ENCODE measurements around the gene ASTN2. TPM values are rescaled to one million over a fixed set of nuclear protein-coding genes. Genes with fewer than 3 reads are reported as not detected.

The ASTN2 gene
- total RNA-seq, 1 experiment from 2014 or later = 25.2 TPM

DNA sequence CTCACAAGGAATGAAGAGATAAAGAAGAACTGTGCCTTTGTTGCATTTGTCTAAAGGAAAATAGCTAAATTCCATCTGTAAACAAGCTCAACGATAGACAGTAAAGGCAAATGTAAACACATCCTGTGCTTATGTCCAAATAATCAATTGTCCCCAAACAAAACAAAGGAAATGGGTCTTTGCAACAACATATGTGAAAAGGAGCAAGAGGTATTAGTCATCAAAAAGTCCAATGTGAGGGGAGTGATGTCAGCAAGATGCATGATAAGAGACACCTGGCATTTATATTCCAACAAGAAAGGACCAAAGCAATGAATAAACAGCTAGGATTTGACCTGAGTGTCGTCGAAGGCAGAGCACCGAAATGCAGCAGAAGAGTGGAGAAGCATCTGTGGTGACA, 209.1 kb downstream of the ASTN2 start:
- DNase-seq (ENCODE audit: low spot score) = no peak
- in situ Hi-C loops (cut with HindIII; ENCODE audit: low sequenced_read_pairs) = no loop called here

- in situ Hi-C loops (cut with HindIII; ENCODE audit: low sequenced_read_pairs) = no loop called here
- DNase-seq (ENCODE audit: low spot score) = no peak
These were observed 209.9 kb downstream of the ASTN2 start for GRCh38 chr9:117204971-117205370.

GRCh38 chr9:117191504-117192261, 223.2 kb downstream of the ASTN2 start:
- DNase-seq (ENCODE audit: low spot score) = peak; percentile 37
- in situ Hi-C loops (cut with HindIII; ENCODE audit: low sequenced_read_pairs) = no loop called here

DNA sequence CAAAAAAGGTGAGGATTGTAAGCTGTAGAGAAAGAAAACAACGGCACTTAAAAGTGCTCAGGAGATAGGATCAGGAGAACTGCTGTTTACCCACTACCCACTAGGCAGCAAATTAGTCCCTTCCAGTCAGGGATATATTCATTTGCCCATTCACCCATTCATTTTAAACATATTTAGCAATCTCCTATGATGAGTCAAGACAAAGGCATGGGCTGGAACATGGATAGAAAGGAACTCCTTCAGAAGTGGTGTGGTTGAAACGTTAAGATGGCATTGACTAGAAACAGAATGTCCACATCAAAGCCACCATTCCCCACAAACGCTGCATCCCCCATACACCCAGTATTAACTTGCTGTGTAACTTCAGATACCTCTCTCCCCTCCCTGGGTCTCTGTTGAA, 225.7 kb downstream of the ASTN2 start:
- no peak for DNase-seq (ENCODE audit: low spot score)
- in situ Hi-C loops (cut with HindIII; ENCODE audit: low sequenced_read_pairs) = no loop called here

DNA sequence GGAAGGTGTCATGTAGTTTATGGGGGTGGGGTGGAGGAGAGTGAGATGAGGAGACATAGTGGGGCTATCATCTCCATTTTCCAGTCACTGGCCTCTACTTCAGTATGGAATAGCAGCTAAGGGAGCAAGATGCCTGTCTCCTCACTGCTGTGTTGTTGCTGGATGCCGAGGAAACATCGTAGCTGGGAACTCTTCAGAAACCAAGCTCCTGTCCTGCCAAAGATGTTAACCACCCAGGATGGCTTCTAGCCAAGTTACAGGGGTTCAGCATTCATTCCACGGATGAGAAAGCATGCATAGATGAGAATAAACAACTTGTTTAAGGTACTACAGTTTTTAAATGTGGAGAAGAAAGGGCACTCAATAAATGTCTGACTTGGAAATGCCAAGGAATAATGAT, 226.5 kb downstream of the ASTN2 start:
- in situ Hi-C loops (cut with HindIII; ENCODE audit: low sequenced_read_pairs) = no loop called here
- no peak for DNase-seq (ENCODE audit: low spot score)

GRCh38 chr9:117187498-117187897, 227.4 kb downstream of the ASTN2 start:
- in situ Hi-C loops (cut with HindIII; ENCODE audit: low sequenced_read_pairs) = no loop called here

DNA sequence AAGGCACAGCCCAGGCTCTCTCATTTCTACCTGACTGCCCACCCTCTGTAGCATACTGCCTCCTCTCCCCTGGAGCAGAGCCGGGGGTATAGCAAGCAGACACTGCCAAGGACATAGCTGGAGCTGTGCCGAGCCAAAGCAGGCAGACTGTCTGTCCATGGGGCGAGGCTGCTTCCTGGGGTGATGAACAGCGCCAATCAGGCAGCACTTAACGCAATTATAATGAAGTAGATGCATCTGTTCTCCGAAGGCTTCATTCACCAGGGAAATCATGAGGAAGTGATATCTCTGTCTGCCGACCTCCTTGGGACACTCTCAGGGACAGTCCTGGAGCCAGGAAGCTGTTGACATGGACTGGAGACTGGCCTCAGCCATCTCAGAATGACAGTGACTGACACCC, 230.7 kb downstream of the ASTN2 start:
- in situ Hi-C loops (cut with HindIII; ENCODE audit: low sequenced_read_pairs) = no loop called here
- peak; percentile 89 for DNase-seq (ENCODE audit: low spot score)

More at GRCh38 chr9:117187498-117187897, 227.4 kb downstream of the ASTN2 start:
- no peak for DNase-seq (ENCODE audit: low spot score)

DNA sequence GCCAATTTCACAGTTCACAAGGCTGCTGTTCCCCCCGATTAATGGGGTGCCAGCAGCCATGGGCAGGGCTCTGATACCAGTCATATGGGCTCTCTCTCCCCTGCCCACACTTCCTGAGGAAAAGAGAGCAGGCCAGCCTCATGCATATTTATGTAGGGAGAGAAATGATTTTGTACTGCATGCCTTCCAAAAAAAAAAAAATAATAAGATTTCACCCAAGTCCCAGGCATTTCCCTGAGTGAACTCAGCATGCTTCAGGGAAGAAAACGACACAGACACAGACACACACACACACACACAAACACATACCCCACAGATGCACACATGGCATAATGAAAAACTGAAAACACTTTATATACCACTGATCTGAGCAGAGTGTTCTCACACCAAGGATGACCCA, 232.8 kb downstream of the ASTN2 start:
- in situ Hi-C loops (cut with HindIII; ENCODE audit: low sequenced_read_pairs) = no loop called here
- DNase-seq (ENCODE audit: low spot score) = no peak

DNA sequence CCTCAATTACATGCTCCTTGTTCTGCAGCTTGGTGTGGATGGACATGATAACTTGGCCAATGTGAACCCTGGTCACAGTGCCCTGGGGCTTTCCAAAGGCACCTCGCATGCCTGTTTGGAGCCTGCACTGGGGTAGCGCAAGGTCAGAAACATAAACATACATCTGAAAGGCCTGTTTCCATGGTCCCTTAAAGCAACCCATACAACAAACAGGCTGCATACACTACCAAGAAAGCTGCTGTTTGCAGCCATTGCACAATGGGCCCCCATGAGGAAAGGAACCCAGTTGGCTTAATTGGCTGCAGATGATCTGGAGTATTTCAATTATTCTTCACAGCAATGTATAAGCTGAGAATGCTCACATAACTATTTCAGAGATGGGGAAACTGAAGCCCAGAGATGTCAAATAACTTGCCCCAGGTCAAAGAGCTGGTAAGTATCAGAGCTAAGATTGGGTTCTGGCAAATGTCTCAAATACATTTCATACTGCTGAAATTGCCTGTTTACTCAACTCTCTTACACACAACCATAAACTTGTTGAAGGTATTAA, 233.9 kb downstream of the ASTN2 start:
- in situ Hi-C loops (cut with HindIII; ENCODE audit: low sequenced_read_pairs) = no loop called here
- DNase-seq (ENCODE audit: low spot score) = no peak

DNA sequence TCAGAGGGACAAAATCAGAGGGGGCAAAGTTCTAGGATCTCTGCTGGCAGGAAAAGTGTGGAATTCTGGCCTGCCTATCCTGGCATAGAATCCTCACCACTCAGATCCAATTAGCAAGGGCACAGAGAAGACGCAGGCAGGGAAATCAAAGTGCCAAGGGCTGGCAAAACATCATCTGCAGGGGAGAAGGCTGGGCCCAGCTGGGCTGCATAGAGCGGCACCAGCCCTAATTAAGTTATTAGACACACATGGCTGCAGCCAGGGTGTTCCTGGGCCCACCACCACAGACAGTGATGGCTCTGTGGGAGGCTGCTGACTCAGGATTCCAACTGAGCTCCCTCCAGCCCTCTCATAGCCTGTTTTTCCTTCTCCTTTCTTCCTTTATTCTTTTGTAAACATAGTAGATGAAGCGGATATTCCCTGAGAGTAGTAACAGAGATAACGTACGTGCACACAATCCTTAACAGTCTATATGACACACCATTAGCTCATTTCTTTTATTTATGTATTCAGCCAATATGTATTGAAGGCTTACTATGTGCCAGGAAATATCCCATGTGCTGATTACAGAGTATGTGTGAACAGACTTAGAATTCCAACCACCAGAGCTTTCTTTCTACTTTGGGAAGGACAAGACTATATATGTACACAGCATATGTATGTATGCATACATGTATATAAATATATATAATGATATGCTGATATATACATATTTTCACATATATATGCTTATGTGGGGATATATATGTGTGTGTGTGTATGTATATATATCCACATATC, 236.1 kb downstream of the ASTN2 start:
- DNase-seq (ENCODE audit: low spot score) = peak; percentile 76
- in situ Hi-C loops (cut with HindIII; ENCODE audit: low sequenced_read_pairs) = no loop called here

GRCh38 chr9:117170567-117170966, 244.3 kb downstream of the ASTN2 start:
- peak; percentile 63 for DNase-seq (ENCODE audit: low spot score)
- in situ Hi-C loops (cut with HindIII; ENCODE audit: low sequenced_read_pairs) = no loop called here

- DNase-seq (ENCODE audit: low spot score) = peak; percentile 57
- in situ Hi-C loops (cut with HindIII; ENCODE audit: low sequenced_read_pairs) = no loop called here
These were observed 245.7 kb downstream of the ASTN2 start for GRCh38 chr9:117169089-117169621.

GRCh38 chr9:117164512-117164911, 250.3 kb downstream of the ASTN2 start:
- in situ Hi-C loops (cut with HindIII; ENCODE audit: low sequenced_read_pairs) = no loop called here

GRCh38 chr9:117160254-117160653, 254.6 kb downstream of the ASTN2 start:
- DNase-seq (ENCODE audit: low spot score) = peak; percentile 57
- in situ Hi-C loops (cut with HindIII; ENCODE audit: low sequenced_read_pairs) = no loop called here

More at GRCh38 chr9:117164512-117164911, 250.3 kb downstream of the ASTN2 start:
- DNase-seq (ENCODE audit: low spot score) = no peak

DNA sequence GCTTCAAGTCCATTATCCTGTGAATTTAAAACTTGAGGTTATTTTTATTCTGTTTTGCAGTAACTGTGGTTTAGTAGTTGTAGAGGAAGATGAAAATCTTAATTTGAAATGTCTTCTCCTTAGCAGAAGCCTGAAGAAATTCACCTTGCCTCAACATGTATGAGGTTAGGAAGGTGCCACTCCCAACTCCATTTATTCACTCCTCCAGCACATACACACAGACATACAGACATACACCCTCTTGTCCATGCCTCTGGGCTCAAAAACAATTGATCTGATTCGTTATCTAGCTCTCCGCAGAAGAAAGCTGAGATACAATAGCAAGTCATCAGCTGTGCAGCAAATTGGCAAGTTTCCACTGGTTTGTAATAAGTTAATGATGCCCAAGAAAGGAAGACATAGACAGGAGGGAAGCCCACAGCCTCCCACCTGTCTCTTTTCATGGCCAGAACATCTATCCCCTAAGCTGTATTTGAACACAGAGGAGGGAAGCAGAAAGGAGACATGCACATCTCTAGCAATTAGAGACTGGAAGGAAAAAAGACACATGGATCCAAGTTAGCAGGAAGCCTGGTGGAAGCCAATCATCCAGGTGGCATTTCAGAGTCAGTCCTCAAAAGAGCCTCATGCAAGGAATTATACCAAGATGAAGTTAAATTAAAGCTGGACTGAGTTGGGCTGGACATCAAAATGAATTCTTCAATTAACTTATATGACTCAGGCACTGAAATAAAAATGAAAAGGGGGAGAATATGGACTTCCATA, 257.9 kb downstream of the ASTN2 start:
- DNase-seq (ENCODE audit: low spot score) = peak; percentile 82
- in situ Hi-C loops (cut with HindIII; ENCODE audit: low sequenced_read_pairs) = no loop called here

GRCh38 chr9:117156144-117156688, 258.6 kb downstream of the ASTN2 start:
- in situ Hi-C loops (cut with HindIII; ENCODE audit: low sequenced_read_pairs) = no loop called here

DNA sequence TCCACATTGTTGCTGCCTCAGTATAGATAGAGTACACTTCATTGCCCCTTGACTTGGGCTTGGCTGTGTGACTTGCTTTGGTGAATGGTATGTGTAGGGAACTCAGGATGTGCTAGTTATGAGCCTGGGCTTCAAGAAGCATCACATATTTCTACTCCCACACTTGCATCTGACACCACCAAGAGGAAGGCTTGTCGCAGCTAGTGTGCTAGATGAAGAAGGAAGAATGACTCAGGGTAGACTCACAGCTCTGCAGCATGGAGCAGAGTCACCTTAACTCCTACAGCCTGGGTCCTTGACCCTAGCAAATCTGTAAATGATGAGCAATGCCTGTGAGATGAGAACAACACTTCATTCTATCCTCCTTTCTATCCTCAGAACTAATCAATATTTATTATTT, 261.8 kb downstream of the ASTN2 start:
- in situ Hi-C loops (cut with HindIII; ENCODE audit: low sequenced_read_pairs) = no loop called here
- DNase-seq (ENCODE audit: low spot score) = no peak

More at GRCh38 chr9:117156144-117156688, 258.6 kb downstream of the ASTN2 start:
- no peak for DNase-seq (ENCODE audit: low spot score)

- DNase-seq (ENCODE audit: low spot score) = no peak
- in situ Hi-C loops (cut with HindIII; ENCODE audit: low sequenced_read_pairs) = no loop called here
These were observed 263.1 kb downstream of the ASTN2 start for GRCh38 chr9:117151716-117152115.

DNA sequence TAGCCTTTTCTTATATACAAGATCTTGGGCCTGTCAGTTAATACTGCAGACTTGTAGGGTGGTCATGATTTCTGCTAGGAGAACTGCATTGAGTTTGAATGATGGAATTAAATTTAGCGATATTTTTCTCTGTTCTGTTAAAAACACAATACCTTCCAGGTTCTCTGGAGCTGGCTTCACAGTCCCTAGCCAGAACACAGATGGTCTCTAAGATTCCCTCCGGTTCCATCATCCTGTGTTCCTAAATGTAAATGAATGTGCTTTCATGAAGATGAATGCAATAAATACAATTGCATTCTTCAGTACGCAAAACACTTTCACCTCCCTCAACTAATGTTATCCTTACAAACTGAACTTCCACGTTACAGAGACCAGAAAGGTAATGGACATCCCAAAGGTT, 264.9 kb downstream of the ASTN2 start:
- DNase-seq (ENCODE audit: low spot score) = peak; percentile 86

More for the DNA sequence above, 264.9 kb downstream of the ASTN2 start:
- in situ Hi-C loops (cut with HindIII; ENCODE audit: low sequenced_read_pairs) = no loop called here
